ENCODE results near the gene APOA4. TPM values are rescaled to one million over a fixed set of nuclear protein-coding genes. Genes with fewer than 3 reads are reported as not detected.

Gene APOA4
- polyA plus RNA-seq, 2 of the 4 experiments (the other 2 are of a cell fraction), result not detected

- POLR2A ChIA-PET, result interaction anchor here (1.0 kb wide), 1 partner anchor 36 kb away, joined by 3 read pairs; no protein-coding TSS in a partner anchor
- CTCF ChIA-PET, result interaction anchor here (2.4 kb wide), 1 partner anchor 13 kb away, joined by 9 read pairs; no protein-coding TSS in a partner anchor
- no peak overlapping the region for H3K27ac ChIP-seq
Measured at GRCh38 chr11:116822575-116822974, 529 bp downstream of the APOA4 start.

GRCh38 chr11:116821050-116821918 lies 1.8 kb downstream of the APOA4 start:
- CTCF ChIA-PET, result interaction anchor here (0.6 to 2.1 kb wide), 7 partner anchors 9 to 202 kb away, joined by 3 to 7 read pairs (median 3); no protein-coding TSS in a partner anchor

More at GRCh38 chr11:116822575-116822974, 529 bp downstream of the APOA4 start:
- WGBS (ENCODE audit: missing lambda C conversion rate), result 69% methylated on average over 4 of the region's 5 CpGs
- no peak for ATAC-seq
- no peak for TF ChIP-seq ZC3H11A (IDR thresholded peaks at IDR 0.05)
- TF ChIP-seq HOXB13 (CRISPR knock-in tag; IDR thresholded peaks at IDR 0.05; ENCODE audit: low read depth), result no peak
- TF ChIP-seq JUNB (IDR thresholded peaks at IDR 0.05), result no peak
- DNase-seq (ENCODE audit: low read depth in 1 of 2, low spot score in 1 of 2), result no peak
- FAIRE-seq, result no peak
- Histone ChIP-seq H3K4me3 (no peak overlapping the region), H3K9me3 (no peaks in the 10 kb centered on the region), H3K4me1 (no peaks in the 10 kb centered on the region), H3K4me2 (no peak overlapping the region)

DNA sequence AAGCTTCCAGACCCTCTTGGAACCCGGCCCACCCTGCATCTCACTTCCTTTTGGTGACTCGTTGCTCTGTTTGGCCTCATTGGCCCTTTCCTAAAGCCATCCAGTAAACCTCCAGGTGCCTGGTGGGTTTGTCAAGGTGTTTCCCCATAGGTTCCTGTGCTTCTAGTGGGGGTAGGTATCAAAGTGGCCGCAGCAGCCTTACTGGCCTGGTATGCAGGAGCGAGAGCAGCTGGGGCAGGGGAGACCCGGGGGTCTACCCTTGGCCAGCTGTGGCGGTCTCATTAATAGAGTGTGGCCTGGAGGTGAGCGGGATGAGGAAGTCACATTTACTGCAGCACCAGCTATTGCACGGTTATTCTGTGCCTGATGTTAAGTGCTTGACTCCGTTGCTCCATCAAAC lies 4.1 kb downstream of the APOA4 start:
- POLR2A ChIA-PET, result no interaction called here
- TF ChIP-seq HEYL (CRISPR knock-in tag; IDR thresholded peaks at IDR 0.05) (no peak), POLR2AphosphoS2 (conservative IDR thresholded peaks at IDR 0.05; ENCODE audit: low read length) (no peak), FOSL2 (IDR thresholded peaks at IDR 0.05) (no peak), FOSL2 (CRISPR knock-in tag; IDR thresholded peaks at IDR 0.05) (no peak), TP53 (CRISPR knock-in tag; IDR thresholded peaks at IDR 0.05) (no peak), PHF8 (IDR thresholded peaks at IDR 0.05; ENCODE audit: borderline replicate concordance, low read depth) (no peak), NPAS2 (CRISPR knock-in tag; IDR thresholded peaks at IDR 0.05; ENCODE audit: borderline replicate concordance) (no peak), HOXA7 (CRISPR knock-in tag; IDR thresholded peaks at IDR 0.05) (no peak), HDAC2 (IDR thresholded peaks at IDR 0.05) (no peak), RNF2 (IDR thresholded peaks at IDR 0.05; ENCODE audit: borderline replicate concordance, low read depth) (no peak)
- TF ChIP-seq, protein P1, sequence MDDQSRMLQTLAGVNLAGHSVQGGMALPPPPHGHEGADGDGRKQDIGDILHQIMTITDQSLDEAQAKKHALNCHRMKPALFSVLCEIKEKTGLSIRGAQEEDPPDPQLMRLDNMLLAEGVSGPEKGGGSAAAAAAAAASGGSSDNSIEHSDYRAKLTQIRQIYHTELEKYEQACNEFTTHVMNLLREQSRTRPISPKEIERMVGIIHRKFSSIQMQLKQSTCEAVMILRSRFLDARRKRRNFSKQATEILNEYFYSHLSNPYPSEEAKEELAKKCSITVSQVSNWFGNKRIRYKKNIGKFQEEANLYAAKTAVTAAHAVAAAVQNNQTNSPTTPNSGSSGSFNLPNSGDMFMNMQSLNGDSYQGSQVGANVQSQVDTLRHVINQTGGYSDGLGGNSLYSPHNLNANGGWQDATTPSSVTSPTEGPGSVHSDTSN (IDR thresholded peaks at IDR 0.05), result no peak
- H3K4me1 ChIP-seq, result no peaks in the 10 kb centered on the region
- FAIRE-seq (no peak), ATAC-seq (no peak), DNase-seq (ENCODE audit: low read depth in 1 of 2, low spot score in 1 of 2) (no peak)
- WGBS (ENCODE audit: missing lambda C conversion rate), result 75% methylated on average over 6 of the region's 9 CpGs
- no peaks in the 10 kb centered on the region for H3K9me3 ChIP-seq
- CTCF ChIA-PET, result interaction anchor here (0.8 kb wide), 1 partner anchor 287 kb away, joined by 4 read pairs; no protein-coding TSS in a partner anchor
- no peak overlapping the region for H3K27ac ChIP-seq
- H3K4me2 ChIP-seq, result no peak overlapping the region
- H3K4me3 ChIP-seq, result no peak overlapping the region

More at GRCh38 chr11:116821050-116821918, 1.8 kb downstream of the APOA4 start:
- no peak for TF ChIP-seq JUNB (IDR thresholded peaks at IDR 0.05)
- no peak for TF ChIP-seq RARB (CRISPR knock-in tag; IDR thresholded peaks at IDR 0.05)
- no peak for TF ChIP-seq NFE2L2 (conservative IDR thresholded peaks at IDR 0.05; ENCODE audit: low read length)
- TF ChIP-seq TFCP2L1 (CRISPR knock-in tag; IDR thresholded peaks at IDR 0.05), result no peak
- TF ChIP-seq, protein P2, sequence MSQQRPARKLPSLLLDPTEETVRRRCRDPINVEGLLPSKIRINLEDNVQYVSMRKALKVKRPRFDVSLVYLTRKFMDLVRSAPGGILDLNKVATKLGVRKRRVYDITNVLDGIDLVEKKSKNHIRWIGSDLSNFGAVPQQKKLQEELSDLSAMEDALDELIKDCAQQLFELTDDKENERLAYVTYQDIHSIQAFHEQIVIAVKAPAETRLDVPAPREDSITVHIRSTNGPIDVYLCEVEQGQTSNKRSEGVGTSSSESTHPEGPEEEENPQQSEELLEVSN (IDR thresholded peaks at IDR 0.05; ENCODE audit: borderline replicate concordance, low read depth), result no peak
- TF ChIP-seq EHF (CRISPR knock-in tag; IDR thresholded peaks at IDR 0.05), result no peak
- TF ChIP-seq TP53 (CRISPR knock-in tag; IDR thresholded peaks at IDR 0.05), result no peak
- no peak for TF ChIP-seq HOXA7 (CRISPR knock-in tag; IDR thresholded peaks at IDR 0.05)
- no peak for TF ChIP-seq FOSB (CRISPR knock-in tag; IDR thresholded peaks at IDR 0.05)
- TF ChIP-seq, protein P3, sequence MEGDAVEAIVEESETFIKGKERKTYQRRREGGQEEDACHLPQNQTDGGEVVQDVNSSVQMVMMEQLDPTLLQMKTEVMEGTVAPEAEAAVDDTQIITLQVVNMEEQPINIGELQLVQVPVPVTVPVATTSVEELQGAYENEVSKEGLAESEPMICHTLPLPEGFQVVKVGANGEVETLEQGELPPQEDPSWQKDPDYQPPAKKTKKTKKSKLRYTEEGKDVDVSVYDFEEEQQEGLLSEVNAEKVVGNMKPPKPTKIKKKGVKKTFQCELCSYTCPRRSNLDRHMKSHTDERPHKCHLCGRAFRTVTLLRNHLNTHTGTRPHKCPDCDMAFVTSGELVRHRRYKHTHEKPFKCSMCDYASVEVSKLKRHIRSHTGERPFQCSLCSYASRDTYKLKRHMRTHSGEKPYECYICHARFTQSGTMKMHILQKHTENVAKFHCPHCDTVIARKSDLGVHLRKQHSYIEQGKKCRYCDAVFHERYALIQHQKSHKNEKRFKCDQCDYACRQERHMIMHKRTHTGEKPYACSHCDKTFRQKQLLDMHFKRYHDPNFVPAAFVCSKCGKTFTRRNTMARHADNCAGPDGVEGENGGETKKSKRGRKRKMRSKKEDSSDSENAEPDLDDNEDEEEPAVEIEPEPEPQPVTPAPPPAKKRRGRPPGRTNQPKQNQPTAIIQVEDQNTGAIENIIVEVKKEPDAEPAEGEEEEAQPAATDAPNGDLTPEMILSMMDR (IDR thresholded peaks at IDR 0.05), result no peak
- TF ChIP-seq PHF8 (IDR thresholded peaks at IDR 0.05; ENCODE audit: borderline replicate concordance, low read depth), result no peak
- TF ChIP-seq, protein P4, sequence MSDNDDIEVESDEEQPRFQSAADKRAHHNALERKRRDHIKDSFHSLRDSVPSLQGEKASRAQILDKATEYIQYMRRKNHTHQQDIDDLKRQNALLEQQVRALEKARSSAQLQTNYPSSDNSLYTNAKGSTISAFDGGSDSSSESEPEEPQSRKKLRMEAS (IDR thresholded peaks at IDR 0.05), result no peak
- no peak for TF ChIP-seq KDM5A (IDR thresholded peaks at IDR 0.05)
- TF ChIP-seq CHD2 (IDR thresholded peaks at IDR 0.05; ENCODE audit: low read length, partially characterized antibody), result no peak
- TF ChIP-seq, protein P5, sequence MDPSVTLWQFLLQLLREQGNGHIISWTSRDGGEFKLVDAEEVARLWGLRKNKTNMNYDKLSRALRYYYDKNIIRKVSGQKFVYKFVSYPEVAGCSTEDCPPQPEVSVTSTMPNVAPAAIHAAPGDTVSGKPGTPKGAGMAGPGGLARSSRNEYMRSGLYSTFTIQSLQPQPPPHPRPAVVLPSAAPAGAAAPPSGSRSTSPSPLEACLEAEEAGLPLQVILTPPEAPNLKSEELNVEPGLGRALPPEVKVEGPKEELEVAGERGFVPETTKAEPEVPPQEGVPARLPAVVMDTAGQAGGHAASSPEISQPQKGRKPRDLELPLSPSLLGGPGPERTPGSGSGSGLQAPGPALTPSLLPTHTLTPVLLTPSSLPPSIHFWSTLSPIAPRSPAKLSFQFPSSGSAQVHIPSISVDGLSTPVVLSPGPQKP (IDR thresholded peaks at IDR 0.05; ENCODE audit: low read depth, low read length), result no peak
- WGBS (ENCODE audit: missing lambda C conversion rate), result 81% methylated on average over 23 of the region's 51 CpGs
- no peak for DNase-seq (ENCODE audit: low read depth in 1 of 2, low spot score in 1 of 2)
- no peaks in the 10 kb centered on the region for H3K4me1 ChIP-seq
- H3K27ac ChIP-seq, result no peak overlapping the region
- ATAC-seq, result no peak
- FAIRE-seq, result no peak
- POLR2A ChIA-PET, result no interaction called here
- no peak overlapping the region for H3K4me2 ChIP-seq
- H3K4me3 ChIP-seq, result no peak overlapping the region
- H3K9me3 ChIP-seq, result no peaks in the 10 kb centered on the region
